A549 treated with Hydrocortisone at 1 μM for 4 hours (cell line): Measurements from ENCODE around the gene CBX6. TPM values are rescaled to one million over a fixed set of nuclear protein-coding genes. Genes with fewer than 3 reads are reported as not detected.

Experiments used
- total RNA-seq: library from RNA; stranded (reverse); fragments of 200-300 nt; extraction: Qiagen RNA extraction; gene quantifications from 5 replicates; pipeline ENCODE4 v1.2.3, GENCODE V29; 2022

The CBX6 gene
- total RNA-seq, result 25.8 to 31.4 TPM (median 27.8 TPM) in 5 replicates

DNA sequence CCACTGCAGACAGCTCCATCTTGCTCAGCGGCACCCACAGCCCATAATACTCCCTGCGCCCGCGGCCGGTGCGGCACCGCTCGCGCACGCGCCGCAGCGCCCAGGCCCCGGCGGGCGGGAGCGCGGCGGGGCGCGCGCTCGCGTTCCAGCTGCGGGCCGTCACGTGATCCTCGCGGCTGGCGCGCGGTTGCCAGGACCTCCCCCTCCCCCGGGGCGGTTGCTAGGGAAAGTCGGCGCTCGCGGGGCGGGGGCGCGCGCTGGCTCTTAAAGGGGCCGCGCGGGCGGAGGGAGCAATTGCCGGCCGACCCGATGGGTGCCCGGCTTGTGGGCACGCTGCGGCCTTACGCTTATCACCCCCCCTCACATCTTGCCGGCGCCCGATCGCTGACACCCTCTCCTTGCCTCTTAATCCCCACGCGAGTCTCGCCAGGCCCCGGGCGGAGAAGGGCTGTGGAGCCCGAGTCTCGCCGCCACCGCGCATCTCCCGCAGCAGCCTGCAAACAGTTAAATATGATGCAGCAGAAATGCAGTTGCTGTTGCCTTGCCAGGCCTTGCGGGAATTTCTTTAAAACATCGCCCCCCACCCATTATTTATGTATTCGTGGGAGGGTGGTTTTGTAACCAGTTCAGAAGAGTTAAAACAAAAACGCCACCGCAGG is at the start of gene CBX6:
Gene CBX6, minus strand, starts transcription at position 45 of the 659 bp plus-strand sequence. Its CDS starts 26 bp downstream, at position 19.

DNA sequence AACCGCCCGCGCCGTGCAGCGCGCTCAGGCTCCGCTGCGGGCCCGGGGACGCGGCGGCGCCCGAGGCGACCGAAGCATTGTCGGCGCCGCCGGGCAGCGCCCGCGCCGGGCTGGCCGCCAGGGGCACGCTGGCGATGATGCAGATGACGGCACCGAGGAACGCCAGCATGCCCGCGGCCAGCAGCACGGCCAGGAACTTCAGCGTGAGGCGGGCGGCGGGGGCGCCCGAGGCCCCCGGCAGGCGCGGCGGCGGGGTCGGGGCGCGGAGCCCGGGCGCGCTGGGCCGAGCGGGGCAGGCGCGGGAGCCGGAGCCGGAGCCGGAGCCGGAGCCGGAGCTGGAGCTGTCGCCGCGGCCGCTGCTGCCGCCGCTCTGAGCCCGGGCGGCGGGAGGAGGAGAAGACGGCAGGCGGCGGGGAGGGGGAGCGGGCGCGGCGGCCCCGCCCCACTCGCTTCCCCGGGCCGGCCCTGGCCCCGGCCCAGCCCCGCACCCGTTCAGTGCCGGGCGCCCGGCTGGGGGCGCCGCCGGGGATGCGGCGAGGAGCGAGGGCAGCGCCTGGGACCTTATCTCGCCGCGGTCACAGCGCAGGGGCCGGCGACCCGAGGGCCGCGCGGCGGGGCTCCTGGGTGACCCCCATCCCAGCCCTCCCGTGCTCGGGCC is 28.2 kb downstream of the CBX6 start, which contains the start of gene NPTXR:
Gene NPTXR, minus strand, starts transcription at position 372 of the 658 bp plus-strand sequence.

Other genes with a start within 250 kb of the CBX6 start
- gene FAM227A, start 215.8 kb downstream of the CBX6 start, total RNA-seq, result 0.63 to 1.0 TPM (median 0.97 TPM) in 5 replicates
- gene CBY1, start 215.6 kb downstream of the CBX6 start, total RNA-seq, result 15.7 to 17.1 TPM (median 16.0 TPM) in 5 replicates
- 58.5 to 85.4 TPM (median 73.3 TPM) in 5 replicates for gene TOMM22, start 190.3 kb downstream of the CBX6 start, total RNA-seq
- 25.4 to 34.4 TPM (median 28.8 TPM) in 5 replicates for gene JOSD1, start 171.3 kb downstream of the CBX6 start, total RNA-seq
- gene GTPBP1, start 166.3 kb downstream of the CBX6 start, total RNA-seq, result 6.9 to 9.8 TPM (median 8.7 TPM) in 5 replicates
- 31.7 to 39.1 TPM (median 37.0 TPM) in 5 replicates for gene SUN2, start 116.2 kb downstream of the CBX6 start, total RNA-seq
- 9.2 to 11.1 TPM (median 10.0 TPM) in 5 replicates for gene DNAL4, start 78.1 kb downstream of the CBX6 start, total RNA-seq
- gene NPTXR, start 28.2 kb downstream of the CBX6 start, total RNA-seq, result 7.9 to 10.8 TPM (median 9.8 TPM) in 5 replicates
- not detected in 5 replicates for gene APOBEC3A, start 85.4 kb upstream of the CBX6 start, total RNA-seq
- 25.2 to 30.3 TPM (median 28.0 TPM) in 5 replicates for gene APOBEC3B, start 110.1 kb upstream of the CBX6 start, total RNA-seq
- gene APOBEC3C, start 142.0 kb upstream of the CBX6 start, total RNA-seq, result 25.6 to 27.4 TPM (median 26.1 TPM) in 5 replicates
- 0.13 to 0.34 TPM (median 0.14 TPM) in 5 replicates for gene APOBEC3D, start 148.9 kb upstream of the CBX6 start, total RNA-seq
- 1.8 to 2.6 TPM (median 1.9 TPM) in 5 replicates for gene APOBEC3F, start 168.6 kb upstream of the CBX6 start, total RNA-seq
- gene APOBEC3G, start 205.1 kb upstream of the CBX6 start, total RNA-seq, result 0.13 TPM in 1 of 5 replicates, not detected in the others
- gene APOBEC3H, start 225.0 kb upstream of the CBX6 start, total RNA-seq, result 0.21 to 0.53 TPM (median 0.25 TPM) in 5 replicates